H1 (cell line): ENCODE data around the gene BBIP1. TPM values are rescaled to one million over a fixed set of nuclear protein-coding genes. Genes with fewer than 3 reads are reported as not detected.

Experiments
- CEBPB ChIP-seq: IDR thresholded peaks from 2 replicates; pipeline ENCODE4 v1.6.1; 2012; ENCODE audit warnings: low read depth, low read length
- EZH2 ChIP-seq: fragments of 200-600 bp; sonication (generic); IDR thresholded peaks from 2 replicates; pipeline ENCODE4 v1.7.1; 2012; ENCODE audit warnings: low read depth, mild to moderate bottlenecking, moderate library complexity, low read length, inconsistent platforms; ENCODE audit not compliant: severe bottlenecking
- POLR2AphosphoS5 ChIP-seq: IDR thresholded peaks from 2 replicates; pipeline ENCODE4 v1.6.1; 2011; ENCODE audit warnings: low read depth, low read length
- RBBP5 ChIP-seq: IDR thresholded peaks from 2 replicates; pipeline ENCODE4 v1.7.1; 2012; ENCODE audit warnings: low read depth, mild to moderate bottlenecking, inconsistent platforms, low read length, moderate library complexity, borderline replicate concordance
- SIRT6 ChIP-seq: IDR thresholded peaks from one replicate; pipeline ENCODE4 v1.7.1; 2012; ENCODE audit warnings: low read length, inconsistent platforms
- TBP ChIP-seq: IDR thresholded peaks from 2 replicates; pipeline ENCODE4 v1.6.1; 2011; ENCODE audit warnings: low read depth, low read length, improper control_type of control experiment
- ZNF274 ChIP-seq: IDR thresholded peaks from 2 replicates; pipeline ENCODE4 v1.7.0; 2012; ENCODE audit warnings: low read length, borderline replicate concordance; ENCODE audit errors: extremely low read depth
- polyA plus RNA-seq, 7 experiments: library from polyadenylated mRNA; depleted of rRNA in 3 of 7; stranded (reverse) in 5 of 7; unstranded in 2 of 7; fragments of >200 nt in 5 of 7; fragments of 200-250 nt in 2 of 7; gene quantifications; 1 replicate in 5 of 7; 2 replicates in 1 of 7; 4 replicates in 1 of 7; pipeline versions ENCODE4 v1.2.1 to v1.2.3, GENCODE V29; 2011 to 2013; ENCODE audit warnings: missing spikeins in 2 of 7, mixed read lengths in 2 of 7
- total RNA-seq: library from RNA; stranded (reverse); fragmentation: NEBNext Ultra II Directional; extraction: Animal tissue kit (Norgen Biotek cat#: 25700); gene quantifications from 2 replicates; pipeline ENCODE4 v1.2.1, GENCODE V29; 2021
- TF ChIP-seq, protein P1 (sequence below): fragments of 300-600 bp; sonication (generic); IDR thresholded peaks from 2 replicates; pipeline ENCODE4 v1.7.1; 2012; ENCODE audit warnings: low read length, moderate library complexity, mild to moderate bottlenecking, inconsistent platforms; ENCODE audit not compliant: insufficient replicate concordance

The BBIP1 gene
- total and polyA plus RNA-seq, 2 of the 8 experiments (the other 6 are each of a cell fraction or from before 2014, with no cell fraction given): 8.8 to 19.6 TPM

DNA sequence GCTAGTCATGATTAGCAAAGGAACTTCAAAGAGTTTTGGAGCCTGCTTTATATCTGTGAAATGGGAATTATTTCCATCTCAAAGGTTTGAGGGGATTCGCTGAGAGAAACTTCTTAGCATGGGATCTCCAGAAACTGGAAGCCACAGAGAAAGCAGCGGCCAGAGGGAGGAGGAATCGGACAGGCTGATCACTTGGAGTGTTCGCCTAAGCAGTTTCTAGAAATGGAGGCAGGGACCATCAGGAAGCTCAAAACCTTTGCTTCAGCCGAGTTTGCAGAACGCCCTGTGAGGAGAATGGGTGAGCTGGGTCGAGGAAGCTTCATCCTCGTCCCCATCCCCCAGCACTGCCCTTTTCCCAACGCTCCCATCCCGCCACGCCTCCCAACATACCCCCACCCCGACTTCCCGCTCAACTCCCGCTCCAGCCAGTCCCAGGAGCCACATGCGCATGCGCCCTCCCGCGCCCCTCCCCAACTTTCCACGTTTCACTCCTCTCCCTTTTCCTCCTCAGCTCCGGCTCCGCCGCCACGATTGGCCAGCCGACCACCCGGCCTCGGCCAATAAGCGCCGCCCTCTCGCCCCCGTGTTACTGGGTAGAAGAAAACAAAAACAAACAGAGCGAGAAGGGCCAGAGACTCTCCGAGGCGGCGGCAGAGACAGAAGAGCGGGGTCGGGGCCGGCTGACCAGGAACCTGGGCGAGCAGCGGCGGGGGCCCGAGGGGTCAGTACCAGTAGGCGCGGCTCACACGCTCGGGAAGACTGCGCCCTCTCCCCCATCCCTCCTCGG lies 47.5 kb downstream of the BBIP1 start, which contains the start of gene PDCD4 (continued):
- TF ChIP-seq POLR2AphosphoS5: peak; percentile 41
- no peak for TF ChIP-seq ZNF274
- TF ChIP-seq, protein P1, sequence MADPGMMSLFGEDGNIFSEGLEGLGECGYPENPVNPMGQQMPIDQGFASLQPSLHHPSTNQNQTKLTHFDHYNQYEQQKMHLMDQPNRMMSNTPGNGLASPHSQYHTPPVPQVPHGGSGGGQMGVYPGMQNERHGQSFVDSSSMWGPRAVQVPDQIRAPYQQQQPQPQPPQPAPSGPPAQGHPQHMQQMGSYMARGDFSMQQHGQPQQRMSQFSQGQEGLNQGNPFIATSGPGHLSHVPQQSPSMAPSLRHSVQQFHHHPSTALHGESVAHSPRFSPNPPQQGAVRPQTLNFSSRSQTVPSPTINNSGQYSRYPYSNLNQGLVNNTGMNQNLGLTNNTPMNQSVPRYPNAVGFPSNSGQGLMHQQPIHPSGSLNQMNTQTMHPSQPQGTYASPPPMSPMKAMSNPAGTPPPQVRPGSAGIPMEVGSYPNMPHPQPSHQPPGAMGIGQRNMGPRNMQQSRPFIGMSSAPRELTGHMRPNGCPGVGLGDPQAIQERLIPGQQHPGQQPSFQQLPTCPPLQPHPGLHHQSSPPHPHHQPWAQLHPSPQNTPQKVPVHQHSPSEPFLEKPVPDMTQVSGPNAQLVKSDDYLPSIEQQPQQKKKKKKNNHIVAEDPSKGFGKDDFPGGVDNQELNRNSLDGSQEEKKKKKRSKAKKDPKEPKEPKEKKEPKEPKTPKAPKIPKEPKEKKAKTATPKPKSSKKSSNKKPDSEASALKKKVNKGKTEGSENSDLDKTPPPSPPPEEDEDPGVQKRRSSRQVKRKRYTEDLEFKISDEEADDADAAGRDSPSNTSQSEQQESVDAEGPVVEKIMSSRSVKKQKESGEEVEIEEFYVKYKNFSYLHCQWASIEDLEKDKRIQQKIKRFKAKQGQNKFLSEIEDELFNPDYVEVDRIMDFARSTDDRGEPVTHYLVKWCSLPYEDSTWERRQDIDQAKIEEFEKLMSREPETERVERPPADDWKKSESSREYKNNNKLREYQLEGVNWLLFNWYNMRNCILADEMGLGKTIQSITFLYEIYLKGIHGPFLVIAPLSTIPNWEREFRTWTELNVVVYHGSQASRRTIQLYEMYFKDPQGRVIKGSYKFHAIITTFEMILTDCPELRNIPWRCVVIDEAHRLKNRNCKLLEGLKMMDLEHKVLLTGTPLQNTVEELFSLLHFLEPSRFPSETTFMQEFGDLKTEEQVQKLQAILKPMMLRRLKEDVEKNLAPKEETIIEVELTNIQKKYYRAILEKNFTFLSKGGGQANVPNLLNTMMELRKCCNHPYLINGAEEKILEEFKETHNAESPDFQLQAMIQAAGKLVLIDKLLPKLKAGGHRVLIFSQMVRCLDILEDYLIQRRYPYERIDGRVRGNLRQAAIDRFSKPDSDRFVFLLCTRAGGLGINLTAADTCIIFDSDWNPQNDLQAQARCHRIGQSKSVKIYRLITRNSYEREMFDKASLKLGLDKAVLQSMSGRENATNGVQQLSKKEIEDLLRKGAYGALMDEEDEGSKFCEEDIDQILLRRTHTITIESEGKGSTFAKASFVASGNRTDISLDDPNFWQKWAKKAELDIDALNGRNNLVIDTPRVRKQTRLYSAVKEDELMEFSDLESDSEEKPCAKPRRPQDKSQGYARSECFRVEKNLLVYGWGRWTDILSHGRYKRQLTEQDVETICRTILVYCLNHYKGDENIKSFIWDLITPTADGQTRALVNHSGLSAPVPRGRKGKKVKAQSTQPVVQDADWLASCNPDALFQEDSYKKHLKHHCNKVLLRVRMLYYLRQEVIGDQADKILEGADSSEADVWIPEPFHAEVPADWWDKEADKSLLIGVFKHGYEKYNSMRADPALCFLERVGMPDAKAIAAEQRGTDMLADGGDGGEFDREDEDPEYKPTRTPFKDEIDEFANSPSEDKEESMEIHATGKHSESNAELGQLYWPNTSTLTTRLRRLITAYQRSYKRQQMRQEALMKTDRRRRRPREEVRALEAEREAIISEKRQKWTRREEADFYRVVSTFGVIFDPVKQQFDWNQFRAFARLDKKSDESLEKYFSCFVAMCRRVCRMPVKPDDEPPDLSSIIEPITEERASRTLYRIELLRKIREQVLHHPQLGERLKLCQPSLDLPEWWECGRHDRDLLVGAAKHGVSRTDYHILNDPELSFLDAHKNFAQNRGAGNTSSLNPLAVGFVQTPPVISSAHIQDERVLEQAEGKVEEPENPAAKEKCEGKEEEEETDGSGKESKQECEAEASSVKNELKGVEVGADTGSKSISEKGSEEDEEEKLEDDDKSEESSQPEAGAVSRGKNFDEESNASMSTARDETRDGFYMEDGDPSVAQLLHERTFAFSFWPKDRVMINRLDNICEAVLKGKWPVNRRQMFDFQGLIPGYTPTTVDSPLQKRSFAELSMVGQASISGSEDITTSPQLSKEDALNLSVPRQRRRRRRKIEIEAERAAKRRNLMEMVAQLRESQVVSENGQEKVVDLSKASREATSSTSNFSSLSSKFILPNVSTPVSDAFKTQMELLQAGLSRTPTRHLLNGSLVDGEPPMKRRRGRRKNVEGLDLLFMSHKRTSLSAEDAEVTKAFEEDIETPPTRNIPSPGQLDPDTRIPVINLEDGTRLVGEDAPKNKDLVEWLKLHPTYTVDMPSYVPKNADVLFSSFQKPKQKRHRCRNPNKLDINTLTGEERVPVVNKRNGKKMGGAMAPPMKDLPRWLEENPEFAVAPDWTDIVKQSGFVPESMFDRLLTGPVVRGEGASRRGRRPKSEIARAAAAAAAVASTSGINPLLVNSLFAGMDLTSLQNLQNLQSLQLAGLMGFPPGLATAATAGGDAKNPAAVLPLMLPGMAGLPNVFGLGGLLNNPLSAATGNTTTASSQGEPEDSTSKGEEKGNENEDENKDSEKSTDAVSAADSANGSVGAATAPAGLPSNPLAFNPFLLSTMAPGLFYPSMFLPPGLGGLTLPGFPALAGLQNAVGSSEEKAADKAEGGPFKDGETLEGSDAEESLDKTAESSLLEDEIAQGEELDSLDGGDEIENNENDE: no peak
- no peak for TF ChIP-seq SIRT6
- peak; percentile 75 for TF ChIP-seq TBP
- TF ChIP-seq EZH2: no peak
- TF ChIP-seq RBBP5: peak; percentile 75; the same call in 1 of the 2 replicates
- no peak for TF ChIP-seq CEBPB
